ENCODE data around the gene OMD.

DNA sequence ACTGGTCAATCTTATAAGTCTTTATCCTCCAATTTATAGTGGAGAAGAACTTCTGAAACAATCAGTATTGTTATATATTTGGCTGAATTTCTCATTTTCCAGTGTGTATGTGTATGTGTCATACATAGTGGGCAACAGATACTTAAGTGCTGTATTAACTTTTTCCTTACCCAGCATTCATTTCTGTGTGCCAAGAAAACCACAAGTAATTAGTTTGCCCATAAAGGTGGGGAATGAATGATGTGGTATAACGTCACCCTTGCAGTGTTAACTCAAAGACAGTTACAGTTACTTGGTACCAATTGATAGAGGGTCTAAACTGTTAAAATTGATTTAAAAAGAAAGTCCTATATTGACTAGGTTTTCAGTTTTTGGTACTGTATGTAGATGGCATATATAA lies 21.9 kb downstream of the OMD start:
- TF ChIP-seq, protein P1, sequence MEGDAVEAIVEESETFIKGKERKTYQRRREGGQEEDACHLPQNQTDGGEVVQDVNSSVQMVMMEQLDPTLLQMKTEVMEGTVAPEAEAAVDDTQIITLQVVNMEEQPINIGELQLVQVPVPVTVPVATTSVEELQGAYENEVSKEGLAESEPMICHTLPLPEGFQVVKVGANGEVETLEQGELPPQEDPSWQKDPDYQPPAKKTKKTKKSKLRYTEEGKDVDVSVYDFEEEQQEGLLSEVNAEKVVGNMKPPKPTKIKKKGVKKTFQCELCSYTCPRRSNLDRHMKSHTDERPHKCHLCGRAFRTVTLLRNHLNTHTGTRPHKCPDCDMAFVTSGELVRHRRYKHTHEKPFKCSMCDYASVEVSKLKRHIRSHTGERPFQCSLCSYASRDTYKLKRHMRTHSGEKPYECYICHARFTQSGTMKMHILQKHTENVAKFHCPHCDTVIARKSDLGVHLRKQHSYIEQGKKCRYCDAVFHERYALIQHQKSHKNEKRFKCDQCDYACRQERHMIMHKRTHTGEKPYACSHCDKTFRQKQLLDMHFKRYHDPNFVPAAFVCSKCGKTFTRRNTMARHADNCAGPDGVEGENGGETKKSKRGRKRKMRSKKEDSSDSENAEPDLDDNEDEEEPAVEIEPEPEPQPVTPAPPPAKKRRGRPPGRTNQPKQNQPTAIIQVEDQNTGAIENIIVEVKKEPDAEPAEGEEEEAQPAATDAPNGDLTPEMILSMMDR (conservative IDR thresholded peaks at IDR 0.05; ENCODE audit: low read length) = no peak
- no peak for TF ChIP-seq EZH2phosphoT487 (IDR thresholded peaks at IDR 0.05; ENCODE audit: borderline replicate concordance, low read depth, low read length)

All from OCI-LY7 (cell line).